HCT116 (cell line): Measurements from ENCODE around the gene HIC1.

ENCODE experiments used
- CEBPB ChIP-seq: IDR thresholded peaks from 2 replicates; pipeline ENCODE4 v1.6.1; 2012; ENCODE audit warnings: low read depth
- ELF1 ChIP-seq: IDR thresholded peaks from 2 replicates; pipeline ENCODE4 v1.6.1; 2012; ENCODE audit warnings: low read depth, borderline replicate concordance
- EZH2 ChIP-seq: fragments of 200-600 bp; sonication (generic); IDR thresholded peaks from 2 replicates; pipeline ENCODE4 v1.6.1; 2017; ENCODE audit warnings: antibody characterized with exemption, mixed run types
- JUND ChIP-seq: IDR thresholded peaks from 2 replicates; pipeline ENCODE4 v1.6.1; 2012
- POLR2AphosphoS5 ChIP-seq: IDR thresholded peaks from 2 replicates; pipeline ENCODE4 v1.6.1; 2011; ENCODE audit warnings: mild to moderate bottlenecking, low read depth, low read length, moderate library complexity
- RAD21 ChIP-seq: IDR thresholded peaks from 2 replicates; pipeline ENCODE4 v1.6.1; 2012; ENCODE audit warnings: low read depth, mild to moderate bottlenecking
- SP1 ChIP-seq: IDR thresholded peaks from 2 replicates; pipeline ENCODE4 v1.6.1; 2012; ENCODE audit warnings: low read depth
- ZNF274 ChIP-seq: fragments of 200-500 bp; sonication (Bioruptor generic); IDR thresholded peaks from 2 replicates; pipeline ENCODE4 v1.6.1; 2014; ENCODE audit warnings: mild to moderate bottlenecking, low read depth, low read length, inconsistent platforms
- TF ChIP-seq, protein P1 (sequence below): IDR thresholded peaks from 2 replicates; pipeline ENCODE4 v1.6.1; 2012
- TF ChIP-seq, protein P2 (sequence below), 3 experiments: fragments of 200-600 bp in 1 of 3; sonication (generic) in 1 of 3; IDR thresholded peaks in 2 of 3; conservative IDR thresholded peaks in 1 of 3; 2 replicates each; pipeline ENCODE4 v1.5.1; 2012 to 2017; ENCODE audit warnings: low read depth in 2 of 3, low read length in 2 of 3, antibody characterized with exemption in 1 of 3, borderline replicate concordance in 1 of 3, control low read depth in 1 of 3, mild to moderate bottlenecking in 1 of 3, mixed read lengths in 1 of 3, mixed run types in 1 of 3, moderate library complexity in 1 of 3; ENCODE audit not compliant: insufficient read depth in 1 of 3
- TF ChIP-seq, protein P3 (sequence below): IDR thresholded peaks from 2 replicates; pipeline ENCODE4 v1.6.1; 2012
- TF ChIP-seq, protein P4 (sequence below): IDR thresholded peaks from 2 replicates; pipeline ENCODE4 v1.6.1; 2012; ENCODE audit warnings: low read depth

DNA sequence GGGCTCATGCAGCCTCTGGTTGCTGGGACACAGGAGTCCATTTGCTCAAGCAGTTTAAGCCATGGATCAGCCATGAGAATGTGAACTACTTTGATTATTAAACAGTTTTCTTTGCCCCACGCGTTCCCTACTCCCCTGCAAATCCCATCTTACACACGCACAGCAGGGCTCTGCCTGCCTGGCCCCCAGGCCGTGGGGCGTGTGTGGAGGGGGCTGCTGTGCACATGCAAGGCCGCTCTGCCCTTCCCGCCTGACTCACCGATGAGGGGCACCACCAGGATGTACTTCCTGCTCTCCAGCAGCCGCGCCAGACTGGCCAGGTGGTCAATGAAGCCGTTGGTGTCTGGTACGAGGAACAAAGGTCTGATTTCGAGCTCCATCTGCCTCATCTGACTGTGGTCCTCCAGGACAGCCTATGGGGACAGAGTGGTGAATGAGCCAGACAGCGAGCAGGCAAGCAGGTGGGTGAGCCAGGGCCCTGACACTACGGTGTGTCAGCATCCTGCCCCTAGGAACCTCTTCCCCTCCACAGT, 13.7 kb downstream of the HIC1 start:
- TF ChIP-seq, protein P1, sequence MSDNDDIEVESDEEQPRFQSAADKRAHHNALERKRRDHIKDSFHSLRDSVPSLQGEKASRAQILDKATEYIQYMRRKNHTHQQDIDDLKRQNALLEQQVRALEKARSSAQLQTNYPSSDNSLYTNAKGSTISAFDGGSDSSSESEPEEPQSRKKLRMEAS = no peak
- no peak for TF ChIP-seq RAD21
- no peak for TF ChIP-seq SP1
- TF ChIP-seq, protein P2, sequence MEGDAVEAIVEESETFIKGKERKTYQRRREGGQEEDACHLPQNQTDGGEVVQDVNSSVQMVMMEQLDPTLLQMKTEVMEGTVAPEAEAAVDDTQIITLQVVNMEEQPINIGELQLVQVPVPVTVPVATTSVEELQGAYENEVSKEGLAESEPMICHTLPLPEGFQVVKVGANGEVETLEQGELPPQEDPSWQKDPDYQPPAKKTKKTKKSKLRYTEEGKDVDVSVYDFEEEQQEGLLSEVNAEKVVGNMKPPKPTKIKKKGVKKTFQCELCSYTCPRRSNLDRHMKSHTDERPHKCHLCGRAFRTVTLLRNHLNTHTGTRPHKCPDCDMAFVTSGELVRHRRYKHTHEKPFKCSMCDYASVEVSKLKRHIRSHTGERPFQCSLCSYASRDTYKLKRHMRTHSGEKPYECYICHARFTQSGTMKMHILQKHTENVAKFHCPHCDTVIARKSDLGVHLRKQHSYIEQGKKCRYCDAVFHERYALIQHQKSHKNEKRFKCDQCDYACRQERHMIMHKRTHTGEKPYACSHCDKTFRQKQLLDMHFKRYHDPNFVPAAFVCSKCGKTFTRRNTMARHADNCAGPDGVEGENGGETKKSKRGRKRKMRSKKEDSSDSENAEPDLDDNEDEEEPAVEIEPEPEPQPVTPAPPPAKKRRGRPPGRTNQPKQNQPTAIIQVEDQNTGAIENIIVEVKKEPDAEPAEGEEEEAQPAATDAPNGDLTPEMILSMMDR (IDR thresholded peaks at IDR 0.05 in 2 of 3, conservative IDR thresholded peaks at IDR 0.05 in 1 of 3; ENCODE audit: borderline replicate concordance in 1 of 3, insufficient read depth in 1 of 3, low read depth in 2 of 3, low read length in 2 of 3) = no peak
- no peak for TF ChIP-seq ZNF274
- no peak for TF ChIP-seq ELF1
- TF ChIP-seq, protein P3, sequence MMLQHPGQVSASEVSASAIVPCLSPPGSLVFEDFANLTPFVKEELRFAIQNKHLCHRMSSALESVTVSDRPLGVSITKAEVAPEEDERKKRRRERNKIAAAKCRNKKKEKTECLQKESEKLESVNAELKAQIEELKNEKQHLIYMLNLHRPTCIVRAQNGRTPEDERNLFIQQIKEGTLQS = no peak
- TF ChIP-seq, protein P4, sequence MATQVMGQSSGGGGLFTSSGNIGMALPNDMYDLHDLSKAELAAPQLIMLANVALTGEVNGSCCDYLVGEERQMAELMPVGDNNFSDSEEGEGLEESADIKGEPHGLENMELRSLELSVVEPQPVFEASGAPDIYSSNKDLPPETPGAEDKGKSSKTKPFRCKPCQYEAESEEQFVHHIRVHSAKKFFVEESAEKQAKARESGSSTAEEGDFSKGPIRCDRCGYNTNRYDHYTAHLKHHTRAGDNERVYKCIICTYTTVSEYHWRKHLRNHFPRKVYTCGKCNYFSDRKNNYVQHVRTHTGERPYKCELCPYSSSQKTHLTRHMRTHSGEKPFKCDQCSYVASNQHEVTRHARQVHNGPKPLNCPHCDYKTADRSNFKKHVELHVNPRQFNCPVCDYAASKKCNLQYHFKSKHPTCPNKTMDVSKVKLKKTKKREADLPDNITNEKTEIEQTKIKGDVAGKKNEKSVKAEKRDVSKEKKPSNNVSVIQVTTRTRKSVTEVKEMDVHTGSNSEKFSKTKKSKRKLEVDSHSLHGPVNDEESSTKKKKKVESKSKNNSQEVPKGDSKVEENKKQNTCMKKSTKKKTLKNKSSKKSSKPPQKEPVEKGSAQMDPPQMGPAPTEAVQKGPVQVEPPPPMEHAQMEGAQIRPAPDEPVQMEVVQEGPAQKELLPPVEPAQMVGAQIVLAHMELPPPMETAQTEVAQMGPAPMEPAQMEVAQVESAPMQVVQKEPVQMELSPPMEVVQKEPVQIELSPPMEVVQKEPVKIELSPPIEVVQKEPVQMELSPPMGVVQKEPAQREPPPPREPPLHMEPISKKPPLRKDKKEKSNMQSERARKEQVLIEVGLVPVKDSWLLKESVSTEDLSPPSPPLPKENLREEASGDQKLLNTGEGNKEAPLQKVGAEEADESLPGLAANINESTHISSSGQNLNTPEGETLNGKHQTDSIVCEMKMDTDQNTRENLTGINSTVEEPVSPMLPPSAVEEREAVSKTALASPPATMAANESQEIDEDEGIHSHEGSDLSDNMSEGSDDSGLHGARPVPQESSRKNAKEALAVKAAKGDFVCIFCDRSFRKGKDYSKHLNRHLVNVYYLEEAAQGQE = no peak
- TF ChIP-seq JUND = no peak
- no peak for TF ChIP-seq EZH2
- no peak for TF ChIP-seq CEBPB
- no peak for TF ChIP-seq POLR2AphosphoS5
